Fibroblast of mammary gland (primary cell): Measurements from ENCODE around the gene HSD17B14.
"Not testable (repeated sequence)": the region's sequence is repeated elsewhere in the genome, so short reads cannot be mapped to it uniquely, and the experiment has no call there.

Source experiments
- DNase-seq: peaks from one replicate; pipeline ENCODE4 v3.0.0-alpha.2; 2010; ENCODE audit warnings: low read depth
- H3K4me3 ChIP-seq: 2 replicates; pipeline ENCODE4 v1.5.1; 2011; ENCODE audit warnings: low read depth, mild to moderate bottlenecking, low read length, moderate library complexity; ENCODE audit not compliant: control insufficient read depth
- CTCF ChIP-seq: conservative IDR thresholded peaks from 2 replicates; pipeline ENCODE4 v1.5.1; 2011; ENCODE audit warnings: low read depth, low read length, inconsistent platforms; ENCODE audit not compliant: control insufficient read depth, insufficient read depth

HSD17B14 gene

GRCh38 chr19:48836089-48837017 lies at the start of gene HSD17B14:
Gene HSD17B14 (minus strand): TSS chr19:48836491. CDS start chr19:48836411, 80 bp downstream.
- peak; percentile 17 for DNase-seq
- peak within 1 kb of the TSS; percentile 46 for H3K4me3 ChIP-seq
- TF ChIP-seq CTCF: no peak

GRCh38 chr19:48883726-48884125 lies 47.4 kb upstream of the HSD17B14 start:
- no peak for TF ChIP-seq CTCF
- DNase-seq: no peak
- H3K4me3 ChIP-seq: no peak overlapping the region

GRCh38 chr19:48881741-48882657 lies 45.7 kb upstream of the HSD17B14 start:
- no peak overlapping the region for H3K4me3 ChIP-seq
- no peak for TF ChIP-seq CTCF
- DNase-seq: no peak

GRCh38 chr19:48879696-48880095 lies 43.4 kb upstream of the HSD17B14 start:
- DNase-seq, H3K4me3 ChIP-seq: not testable (repeated sequence)

- no peak for TF ChIP-seq CTCF
- no peak for DNase-seq
- no peak overlapping the region for H3K4me3 ChIP-seq
Observed at GRCh38 chr19:48879025-48879637, 42.8 kb upstream of the HSD17B14 start.

- TF ChIP-seq CTCF: no peak
- H3K4me3 ChIP-seq: no peak overlapping the region
- DNase-seq: no peak
Observed at GRCh38 chr19:48878196-48879024, 42.1 kb upstream of the HSD17B14 start.
